ENCODE measurements around the gene ALDH3B1. TPM values are rescaled to one million over a fixed set of nuclear protein-coding genes. Genes with fewer than 3 reads are reported as not detected.

Gene ALDH3B1
- total and polyA plus RNA-seq, 2 donors from 2014 or later, result 20.9 to 42.7 TPM

DNA sequence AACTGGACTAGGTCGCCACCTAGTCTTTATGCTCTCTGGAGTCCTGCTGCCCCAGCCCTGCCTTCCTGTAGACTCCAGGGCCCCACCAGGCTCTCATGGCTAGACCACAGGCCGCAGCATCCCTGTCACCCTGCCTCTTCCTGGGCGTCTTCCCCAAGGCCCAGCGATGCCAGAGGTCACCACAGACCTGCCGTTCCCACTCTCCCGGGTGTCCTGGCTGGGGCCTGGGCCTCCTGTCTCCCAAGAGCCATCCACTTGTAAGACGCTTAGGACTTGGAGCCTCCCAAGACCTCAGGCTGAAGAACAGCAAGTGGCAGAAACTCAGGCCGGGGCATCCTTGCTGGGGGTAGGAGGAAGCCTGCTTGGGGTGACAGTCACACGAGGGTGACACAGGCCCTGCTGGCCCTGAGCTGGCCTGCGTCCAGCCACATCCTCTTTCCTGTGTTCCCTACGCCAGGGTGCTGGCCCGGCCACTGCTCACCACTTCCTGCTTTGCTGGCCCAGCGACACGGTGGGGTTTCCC, 26.7 kb downstream of the ALDH3B1 start:
- Histone ChIP-seq H3K27me3 (ENCODE audit: control insufficient read depth, insufficient read depth, low read length) (no peaks in the 10 kb centered on the region), H3K9ac (ENCODE audit: low read length in 3 of 3) (no peak overlapping the region), H3K4me1 (ENCODE audit: control insufficient read depth in 2 of 3, insufficient read depth in 2 of 3, low read depth in 1 of 3, low read length in 3 of 3) (peaks cover 0 to 44% (median 14%) of the 10 kb centered on the region in 3 donors), H3K27ac (ENCODE audit: low read depth in 2 of 2, low read length in 2 of 2) (peak overlapping the region; percentile 66 to 79), H3K4me3 (ENCODE audit: low read length in 3 of 3) (no peak overlapping the region), H3K9me3 (ENCODE audit: control insufficient read depth in 2 of 3, insufficient read depth in 1 of 3, low read length in 3 of 3) (no peaks in the 10 kb centered on the region), H3K36me3 (ENCODE audit: control insufficient read depth in 2 of 3, insufficient read depth in 3 of 3, low read length in 3 of 3) (peaks cover 0 to 7% (median 3%) of the 10 kb centered on the region in 3 donors)
- DNase-seq (peak in 1 of 5 donors; percentile 85), FAIRE-seq (no peak)
- TF ChIP-seq, protein P1, sequence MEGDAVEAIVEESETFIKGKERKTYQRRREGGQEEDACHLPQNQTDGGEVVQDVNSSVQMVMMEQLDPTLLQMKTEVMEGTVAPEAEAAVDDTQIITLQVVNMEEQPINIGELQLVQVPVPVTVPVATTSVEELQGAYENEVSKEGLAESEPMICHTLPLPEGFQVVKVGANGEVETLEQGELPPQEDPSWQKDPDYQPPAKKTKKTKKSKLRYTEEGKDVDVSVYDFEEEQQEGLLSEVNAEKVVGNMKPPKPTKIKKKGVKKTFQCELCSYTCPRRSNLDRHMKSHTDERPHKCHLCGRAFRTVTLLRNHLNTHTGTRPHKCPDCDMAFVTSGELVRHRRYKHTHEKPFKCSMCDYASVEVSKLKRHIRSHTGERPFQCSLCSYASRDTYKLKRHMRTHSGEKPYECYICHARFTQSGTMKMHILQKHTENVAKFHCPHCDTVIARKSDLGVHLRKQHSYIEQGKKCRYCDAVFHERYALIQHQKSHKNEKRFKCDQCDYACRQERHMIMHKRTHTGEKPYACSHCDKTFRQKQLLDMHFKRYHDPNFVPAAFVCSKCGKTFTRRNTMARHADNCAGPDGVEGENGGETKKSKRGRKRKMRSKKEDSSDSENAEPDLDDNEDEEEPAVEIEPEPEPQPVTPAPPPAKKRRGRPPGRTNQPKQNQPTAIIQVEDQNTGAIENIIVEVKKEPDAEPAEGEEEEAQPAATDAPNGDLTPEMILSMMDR (IDR thresholded peaks at IDR 0.05; ENCODE audit: borderline replicate concordance, extremely low read depth, insufficient read depth), result no peak
- intact Hi-C loops (cut with DNase I), result no loop called here

DNA sequence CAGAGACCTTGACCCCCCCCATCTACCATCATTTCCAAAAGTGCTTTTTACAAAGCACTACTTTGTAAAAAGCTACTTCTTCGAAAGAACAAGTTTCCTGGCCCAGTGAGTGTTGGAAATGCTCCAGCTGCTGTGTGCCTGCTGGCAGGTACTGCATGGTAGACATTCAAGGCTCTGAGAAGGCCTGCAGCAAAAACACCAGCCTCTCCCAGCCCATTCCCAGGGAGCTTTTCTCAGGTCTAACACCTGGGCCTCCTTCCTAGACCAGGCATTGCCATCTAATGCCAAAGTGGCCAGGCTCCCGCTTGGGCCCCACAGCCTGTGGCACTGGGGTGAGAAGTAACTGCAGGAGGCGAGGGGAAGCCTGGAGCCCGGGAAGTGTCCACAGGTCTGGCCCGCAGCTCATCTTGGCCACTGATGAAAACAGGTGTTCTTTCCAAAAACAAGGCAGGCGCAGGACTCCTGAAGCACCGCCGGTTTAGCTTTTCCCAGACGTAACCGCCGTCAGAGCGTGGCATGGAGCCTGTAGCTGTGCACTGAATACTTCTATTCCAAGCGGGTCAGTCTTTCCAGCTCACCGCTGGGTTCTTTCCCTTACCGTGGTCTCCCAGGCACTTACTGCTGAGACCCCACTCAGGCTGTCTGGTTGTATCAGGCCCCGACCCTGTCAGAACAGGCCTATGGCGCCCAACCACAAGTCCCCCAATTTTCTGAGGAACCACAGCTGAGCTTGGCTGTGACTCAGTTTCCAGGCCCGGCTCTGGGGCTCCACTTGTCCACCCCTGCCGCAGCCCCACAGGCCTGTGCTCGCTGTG, 27.5 kb downstream of the ALDH3B1 start:
- peak overlapping the region in 2 of 3 donors; percentile 89 to 91 for H3K9ac ChIP-seq (ENCODE audit: low read length in 3 of 3)
- H3K36me3 ChIP-seq (ENCODE audit: control insufficient read depth in 2 of 3, insufficient read depth in 3 of 3, low read length in 3 of 3), result peaks cover 0 to 6% (median 0%) of the 10 kb centered on the region in 3 donors
- peak overlapping the region; percentile 66 to 88 for H3K27ac ChIP-seq (ENCODE audit: low read depth in 2 of 2, low read length in 2 of 2)
- intact Hi-C loops (cut with DNase I), result no loop called here
- no peak overlapping the region for H3K4me3 ChIP-seq (ENCODE audit: low read length in 3 of 3)
- no peaks in the 10 kb centered on the region for H3K27me3 ChIP-seq (ENCODE audit: control insufficient read depth, insufficient read depth, low read length)
- peak in 1 of 5 donors; percentile 39 for DNase-seq
- TF ChIP-seq, protein P1 (IDR thresholded peaks at IDR 0.05; ENCODE audit: borderline replicate concordance, extremely low read depth, insufficient read depth), result no peak
- H3K4me1 ChIP-seq (ENCODE audit: control insufficient read depth in 2 of 3, insufficient read depth in 2 of 3, low read depth in 1 of 3, low read length in 3 of 3), result peaks cover 0 to 36% (median 10%) of the 10 kb centered on the region in 3 donors
- FAIRE-seq, result no peak
- no peaks in the 10 kb centered on the region for H3K9me3 ChIP-seq (ENCODE audit: control insufficient read depth in 2 of 3, insufficient read depth in 1 of 3, low read length in 3 of 3)

DNA sequence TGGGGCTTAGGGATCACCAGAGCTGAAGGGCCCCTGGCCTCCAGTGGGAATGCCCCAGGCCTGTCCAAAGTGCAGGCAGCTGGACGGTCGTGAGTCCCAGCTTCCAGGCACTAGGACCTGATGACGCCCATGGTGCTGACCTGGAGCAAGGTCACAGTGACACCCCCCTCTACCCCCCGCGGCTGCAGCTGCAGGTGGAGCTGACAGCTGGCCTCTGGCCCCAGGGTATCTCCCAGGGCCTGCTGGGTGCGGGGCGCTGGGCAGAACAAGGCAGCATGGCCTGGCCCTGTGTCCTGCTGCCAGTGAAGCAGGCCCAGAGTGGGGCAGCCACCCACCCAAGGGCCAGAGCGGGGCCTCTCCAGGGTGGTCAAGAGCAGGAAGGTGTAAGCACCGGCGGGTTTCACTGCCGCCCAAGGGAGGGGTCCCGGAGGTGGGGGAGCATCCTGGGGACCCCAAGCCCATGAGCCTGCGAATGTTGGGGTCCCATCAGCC, 28.1 kb downstream of the ALDH3B1 start:
- Histone ChIP-seq H3K9me3 (ENCODE audit: control insufficient read depth in 2 of 3, insufficient read depth in 1 of 3, low read length in 3 of 3) (no peaks in the 10 kb centered on the region), H3K4me1 (ENCODE audit: control insufficient read depth in 2 of 3, insufficient read depth in 2 of 3, low read depth in 1 of 3, low read length in 3 of 3) (peaks cover 0 to 35% (median 10%) of the 10 kb centered on the region in 3 donors)
- peak in 2 of 5 donors; percentile 64 to 82 for DNase-seq

More for the DNA sequence above, 28.1 kb downstream of the ALDH3B1 start:
- Histone ChIP-seq H3K36me3 (ENCODE audit: control insufficient read depth in 2 of 3, insufficient read depth in 3 of 3, low read length in 3 of 3) (peaks cover 0 to 4% (median 0%) of the 10 kb centered on the region in 3 donors), H3K27ac (ENCODE audit: low read depth in 2 of 2, low read length in 2 of 2) (peak overlapping the region; percentile 88 to 90), H3K9ac (ENCODE audit: low read length in 3 of 3) (peak overlapping the region in 2 of 3 donors; percentile 89 to 91), H3K4me3 (ENCODE audit: low read length in 3 of 3) (peak overlapping the region; percentile 36 to 69 (median 50)), H3K27me3 (ENCODE audit: control insufficient read depth, insufficient read depth, low read length) (no peaks in the 10 kb centered on the region)
- TF ChIP-seq, protein P1 (IDR thresholded peaks at IDR 0.05; ENCODE audit: borderline replicate concordance, extremely low read depth, insufficient read depth), result no peak
- FAIRE-seq, result no peak
- intact Hi-C loops (cut with DNase I), result no loop called here
